Cardiac muscle cell (in vitro differentiated cells and primary cell): Measurements from ENCODE around the gene MCM7. TPM values are rescaled to one million over a fixed set of nuclear protein-coding genes. Genes with fewer than 3 reads are reported as not detected.

Experiments
- DNase-seq, 2 donors: peaks; one replicate each; pipeline versions ENCODE4 v3.0.0 to v3.0.0-alpha.2; 2010 to 2017; ENCODE audit warnings: low read depth in 1 of 2, low spot score in 1 of 2
- H3K27ac ChIP-seq: fragments of 200-600 bp; sonication (generic); 2 replicates; pipeline ENCODE4 v1.5.1; 2016
- H3K27me3 ChIP-seq: fragments of 200-600 bp; sonication (generic); 2 replicates; pipeline ENCODE4 v1.6.0; 2016; ENCODE audit warnings: control low read depth
- H3K36me3 ChIP-seq: fragments of 200-600 bp; sonication (generic); 2 replicates; pipeline ENCODE4 v1.5.1; 2016; ENCODE audit warnings: control low read depth
- H3K4me1 ChIP-seq: fragments of 200-600 bp; sonication (generic); 2 replicates; pipeline ENCODE4 v1.8.1; 2017; ENCODE audit warnings: low read depth, mild to moderate bottlenecking, mixed run types
- H3K4me3 ChIP-seq: fragments of 200-600 bp; sonication (generic); 2 replicates; pipeline ENCODE4 v1.5.1; 2016; ENCODE audit warnings: mild to moderate bottlenecking
- H3K9me3 ChIP-seq: fragments of 200-600 bp; sonication (generic); 2 replicates; pipeline ENCODE4 v1.5.1; 2017; ENCODE audit warnings: low read depth, mild to moderate bottlenecking, control low read depth
- CTCF ChIP-seq: IDR thresholded peaks from 2 replicates; pipeline ENCODE4 v1.5.1; 2012; ENCODE audit warnings: low read depth, mild to moderate bottlenecking, low read length
- polyA plus RNA-seq: library from polyadenylated mRNA; unstranded; fragments of >200 nt; fragmentation: Nextera tagmentation; extraction: Ambion mirVana; gene quantifications from 2 replicates; pipeline ENCODE4 v1.2.1, GENCODE V29; 2016
- total RNA-seq: library from RNA; depleted of rRNA; stranded (reverse); fragments of >200 nt; gene quantifications from 2 replicates; pipeline ENCODE4 v1.2.3, GENCODE V29; 2016

Gene MCM7
- total and polyA plus RNA-seq, 2 experiments from 2014 or later: 68.9 to 105 TPM

DNA sequence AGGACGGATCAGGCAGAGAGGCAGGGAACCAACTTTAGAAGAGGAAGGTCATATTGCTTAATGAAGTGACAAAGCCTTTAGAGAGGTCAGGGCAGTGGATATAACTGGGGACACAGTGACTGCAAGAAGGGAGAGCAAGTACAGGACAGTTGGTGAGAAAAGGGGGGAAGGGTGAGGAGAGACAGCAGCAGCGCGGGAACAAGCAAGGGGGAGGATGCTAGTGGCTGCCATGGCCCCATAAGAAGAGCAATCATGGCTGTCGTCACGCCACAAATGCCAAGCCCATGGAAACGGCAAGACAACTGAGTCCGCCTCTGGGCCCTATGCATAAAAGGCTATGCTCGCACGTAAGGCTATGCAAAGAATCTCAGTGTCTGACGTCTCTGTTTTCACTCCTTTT, 28.7 kb downstream of the MCM7 start:
- TF ChIP-seq CTCF: no peak
- no peak for DNase-seq
- no peaks in the 10 kb centered on the region for H3K27me3 ChIP-seq
- peaks cover 6% of the 10 kb centered on the region for H3K9me3 ChIP-seq
- H3K4me3 ChIP-seq: no peak overlapping the region
- H3K36me3 ChIP-seq: peaks cover 73% of the 10 kb centered on the region
- no peaks in the 10 kb centered on the region for H3K4me1 ChIP-seq
- H3K27ac ChIP-seq: no peak overlapping the region

DNA sequence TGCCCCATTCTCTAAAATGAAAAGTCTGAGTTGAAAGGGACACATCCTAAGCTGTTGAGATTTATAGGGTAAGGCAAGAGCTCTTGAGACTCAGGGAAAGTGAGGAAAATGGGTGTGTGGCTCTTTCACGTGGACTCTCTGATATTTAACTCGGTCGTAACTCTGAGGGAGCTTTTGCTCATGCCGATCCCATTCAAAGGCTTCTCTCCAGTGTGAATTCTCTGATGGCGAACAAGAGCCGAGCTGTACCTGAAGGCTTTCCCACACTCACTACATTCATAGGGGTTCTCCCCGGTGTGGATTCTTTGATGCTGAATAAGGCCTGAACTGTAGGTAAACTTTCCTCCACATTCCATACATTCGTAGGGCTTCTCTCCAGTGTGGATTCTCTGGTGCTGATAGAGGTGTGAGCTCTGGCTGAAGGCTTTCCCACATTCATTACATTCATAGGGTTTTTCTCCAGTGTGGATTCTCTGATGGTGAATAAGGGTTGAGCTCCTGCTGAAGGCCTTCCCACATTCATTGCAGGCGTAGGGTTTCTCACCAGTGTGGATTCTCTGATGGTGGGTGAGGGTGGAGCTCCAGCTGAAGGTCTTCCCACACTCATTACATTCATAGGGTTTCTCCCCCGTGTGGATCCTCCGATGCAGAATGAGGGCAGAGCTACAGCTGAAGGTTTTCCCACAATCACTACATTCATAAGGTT, 30.0 kb downstream of the MCM7 start:
- no peak for TF ChIP-seq CTCF
- no peak overlapping the region for H3K27ac ChIP-seq
- no peak for DNase-seq
- H3K9me3 ChIP-seq: peaks cover 6% of the 10 kb centered on the region
- H3K4me3 ChIP-seq: no peak overlapping the region
- no peaks in the 10 kb centered on the region for H3K4me1 ChIP-seq
- H3K27me3 ChIP-seq: no peaks in the 10 kb centered on the region
- H3K36me3 ChIP-seq: peaks cover 64% of the 10 kb centered on the region

GRCh38 chr7:100069991-100070390, 31.2 kb downstream of the MCM7 start:
- Histone ChIP-seq H3K9me3 (peaks cover 6% of the 10 kb centered on the region), H3K36me3 (peaks cover 54% of the 10 kb centered on the region), H3K4me3 (no peak overlapping the region)

GRCh38 chr7:100066953-100067352, 34.2 kb downstream of the MCM7 start:
- H3K27ac ChIP-seq: peak overlapping the region; percentile 51
- H3K36me3 ChIP-seq: peaks cover 37% of the 10 kb centered on the region
- H3K4me3 ChIP-seq: no peak overlapping the region
- peaks cover 6% of the 10 kb centered on the region for H3K9me3 ChIP-seq
- no peak for DNase-seq
- no peaks in the 10 kb centered on the region for H3K27me3 ChIP-seq
- no peak for TF ChIP-seq CTCF
- peaks cover 4% of the 10 kb centered on the region for H3K4me1 ChIP-seq

More at GRCh38 chr7:100069991-100070390, 31.2 kb downstream of the MCM7 start:
- H3K27me3 ChIP-seq: no peaks in the 10 kb centered on the region
- H3K27ac ChIP-seq: no peak overlapping the region
- no peak for TF ChIP-seq CTCF
- DNase-seq: no peak
- H3K4me1 ChIP-seq: peaks cover 4% of the 10 kb centered on the region

- Histone ChIP-seq H3K9me3 (peaks cover 2% of the 10 kb centered on the region), H3K27ac (peak overlapping the region; percentile 73), H3K4me1 (peaks cover 4% of the 10 kb centered on the region), H3K4me3 (no peak overlapping the region), H3K36me3 (peaks cover 23% of the 10 kb centered on the region), H3K27me3 (no peaks in the 10 kb centered on the region)
- TF ChIP-seq CTCF: no peak
- peak; percentile 16 to 95 for DNase-seq
These were observed 35.6 kb downstream of the MCM7 start for GRCh38 chr7:100065452-100066186.
